Activated naive CD8-positive, alpha-beta T cell treated with anti-CD3 and anti-CD28 coated beads, Interleukin-2, amount 10 ng/mL, durations not matched to agents 7 days and 5 days (primary cell): ENCODE measurements around the gene ATAD1. TPM values are rescaled to one million over a fixed set of nuclear protein-coding genes. Genes with fewer than 3 reads are reported as not detected.

Experiments used
- ATAC-seq: fragments of 150-1000 bp; cut with Tn5 transposase; one replicate; pipeline ENCODE4 v1.10.0; 2021; ENCODE audit warnings: low read depth, moderate library complexity
- POLR2A ChIA-PET: fragments of 350-600 bp; sonication (Branson Sonifier 250); formaldehyde crosslinking; loops from one replicate; lab custom pipeline; 2021; ENCODE audit warnings: antibody characterized with exemption; lab: Charles Lee
- DNase-seq: peaks from one replicate; pipeline ENCODE4 v3.0.0; 2021
- H3K27ac Mint-ChIP-seq: one replicate; pipeline ENCODE4 v1.8.0; 2022; ENCODE audit warnings: mild to moderate bottlenecking, mixed read lengths
- H3K27me3 Mint-ChIP-seq: one replicate; pipeline ENCODE4 v1.8.0; 2022; ENCODE audit warnings: mild to moderate bottlenecking, moderate library complexity, mixed read lengths
- H3K36me3 Mint-ChIP-seq: one replicate; pipeline ENCODE4 v1.8.0; 2021; ENCODE audit warnings: mild to moderate bottlenecking, mixed read lengths
- H3K4me1 Mint-ChIP-seq: one replicate; pipeline ENCODE4 v1.8.0; 2021; ENCODE audit warnings: mixed read lengths
- H3K4me3 Mint-ChIP-seq: one replicate; pipeline ENCODE4 v1.8.0; 2022; ENCODE audit warnings: mild to moderate bottlenecking, moderate library complexity, mixed read lengths
- H3K9me3 Mint-ChIP-seq: one replicate; pipeline ENCODE4 v1.8.0; 2021; ENCODE audit warnings: mixed read lengths
- total RNA-seq, 2 experiments: library from RNA; stranded (reverse); gene quantifications; one replicate each; pipeline ENCODE4 v1.2.3, GENCODE V29; 2021

Gene ATAD1
- total RNA-seq, 2 experiments from 2014 or later: 45.7 to 45.9 TPM

GRCh38 chr10:87706731-87707130 lies 111.3 kb downstream of the ATAD1 start:
- ATAC-seq (no peak), DNase-seq (no peak)
- POLR2A ChIA-PET: no interaction called here
- H3K4me3 Mint-ChIP-seq: no peak overlapping the region
- no peaks in the 10 kb centered on the region for H3K36me3 Mint-ChIP-seq
- H3K9me3 Mint-ChIP-seq: no peaks in the 10 kb centered on the region
- no peaks in the 10 kb centered on the region for H3K4me1 Mint-ChIP-seq
- no peak overlapping the region for H3K27ac Mint-ChIP-seq
- peaks cover 9% of the 10 kb centered on the region for H3K27me3 Mint-ChIP-seq

GRCh38 chr10:87705339-87705738 lies 112.7 kb downstream of the ATAD1 start:
- Mint-ChIP-seq H3K4me1 (no peaks in the 10 kb centered on the region), H3K36me3 (no peaks in the 10 kb centered on the region), H3K4me3 (no peak overlapping the region), H3K27me3 (peaks cover 7% of the 10 kb centered on the region), H3K27ac (no peak overlapping the region), H3K9me3 (no peaks in the 10 kb centered on the region)
- POLR2A ChIA-PET: no interaction called here
- DNase-seq (no peak), ATAC-seq (no peak)

GRCh38 chr10:87703771-87704170 lies 114.3 kb downstream of the ATAD1 start:
- Mint-ChIP-seq H3K4me3 (no peak overlapping the region), H3K9me3 (no peaks in the 10 kb centered on the region)
- POLR2A ChIA-PET: no interaction called here

GRCh38 chr10:87702973-87703294 lies 115.1 kb downstream of the ATAD1 start:
- no peaks in the 10 kb centered on the region for H3K36me3 Mint-ChIP-seq
- POLR2A ChIA-PET: no interaction called here
- DNase-seq (no peak), ATAC-seq (no peak)
- H3K4me3 Mint-ChIP-seq: no peak overlapping the region
- no peaks in the 10 kb centered on the region for H3K4me1 Mint-ChIP-seq
- H3K27ac Mint-ChIP-seq: no peak overlapping the region
- peaks cover 10% of the 10 kb centered on the region for H3K27me3 Mint-ChIP-seq
- H3K9me3 Mint-ChIP-seq: no peaks in the 10 kb centered on the region

More at GRCh38 chr10:87703771-87704170, 114.3 kb downstream of the ATAD1 start:
- no peak overlapping the region for H3K27ac Mint-ChIP-seq
- peaks cover 10% of the 10 kb centered on the region for H3K27me3 Mint-ChIP-seq
- no peaks in the 10 kb centered on the region for H3K36me3 Mint-ChIP-seq
- ATAC-seq (no peak), DNase-seq (no peak)
- H3K4me1 Mint-ChIP-seq: no peaks in the 10 kb centered on the region

GRCh38 chr10:87702260-87702972 lies 115.6 kb downstream of the ATAD1 start:
- no peak for DNase-seq
- ATAC-seq: no peak
- H3K4me3 Mint-ChIP-seq: no peak overlapping the region
- POLR2A ChIA-PET: no interaction called here
- no peaks in the 10 kb centered on the region for H3K9me3 Mint-ChIP-seq
- peaks cover 10% of the 10 kb centered on the region for H3K27me3 Mint-ChIP-seq
- no peak overlapping the region for H3K27ac Mint-ChIP-seq
- H3K4me1 Mint-ChIP-seq: no peaks in the 10 kb centered on the region
- H3K36me3 Mint-ChIP-seq: no peaks in the 10 kb centered on the region

Other genes with a start within 250 kb of the ATAD1 start
- 1 to 10 TPM; 1.1 to 2.2 TPM for gene PAPSS2, start 158.3 kb downstream of the ATAD1 start, total RNA-seq
- under 1 TPM; 0.69 to 0.71 TPM for gene KLLN, start 45.3 kb upstream of the ATAD1 start, total RNA-seq
- 10 to 100 TPM; 81.9 to 97.1 TPM for gene PTEN, start 45.4 kb upstream of the ATAD1 start, total RNA-seq